ENCODE data around the gene WWC2. TPM values are rescaled to one million over a fixed set of nuclear protein-coding genes. Genes with fewer than 3 reads are reported as not detected.
"Not testable (repeated sequence)": the region's sequence is repeated elsewhere in the genome, so short reads cannot be mapped to it uniquely, and the experiment has no call there.

Gene WWC2
- polyA plus RNA-seq, 3 donors, result 54.0 to 71.8 (median 55.6) TPM

- DNase-seq (ENCODE audit: extremely low read depth in 1 of 11, low read depth in 9 of 11, low spot score in 4 of 11), result no peak
These were observed 82.0 kb downstream of the WWC2 start for GRCh38 chr4:183181081-183181480.

- DNase-seq (ENCODE audit: extremely low read depth in 1 of 11, low read depth in 9 of 11, low spot score in 4 of 11), result peak in 7 of 11 donors; percentile 40 to 71 (median 55)
These were observed 84.0 kb downstream of the WWC2 start for GRCh38 chr4:183182873-183183725.

DNA sequence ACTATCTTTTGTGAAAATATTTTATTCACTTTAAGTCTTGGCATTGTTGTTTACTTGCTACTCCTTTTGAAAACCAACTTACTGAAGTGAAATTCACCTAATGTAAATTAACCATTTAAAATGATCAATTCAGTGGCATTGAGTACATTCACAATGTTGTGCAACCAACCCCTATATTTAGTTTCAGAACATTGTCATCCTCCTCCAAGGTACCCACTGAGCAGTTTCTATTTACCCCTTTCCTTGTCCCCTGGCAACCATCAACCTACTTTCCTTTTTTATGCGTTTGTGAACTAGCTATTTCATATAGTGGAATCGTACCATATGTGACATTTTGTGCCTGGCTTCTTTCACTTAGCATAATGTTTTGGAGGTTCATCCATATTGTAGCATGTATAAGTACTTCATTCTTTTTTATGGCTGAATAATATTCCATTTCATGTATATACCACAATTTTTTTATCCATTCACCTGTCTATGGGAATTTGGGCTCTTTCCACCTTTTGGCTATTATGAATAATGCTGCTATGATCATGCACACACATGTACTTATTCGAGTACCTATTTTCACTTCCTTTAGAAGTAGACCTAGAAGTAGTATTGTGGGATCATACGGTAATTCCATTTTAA is 85.0 kb downstream of the WWC2 start:
- no peak for DNase-seq (ENCODE audit: extremely low read depth in 1 of 11, low read depth in 9 of 11, low spot score in 4 of 11)

DNA sequence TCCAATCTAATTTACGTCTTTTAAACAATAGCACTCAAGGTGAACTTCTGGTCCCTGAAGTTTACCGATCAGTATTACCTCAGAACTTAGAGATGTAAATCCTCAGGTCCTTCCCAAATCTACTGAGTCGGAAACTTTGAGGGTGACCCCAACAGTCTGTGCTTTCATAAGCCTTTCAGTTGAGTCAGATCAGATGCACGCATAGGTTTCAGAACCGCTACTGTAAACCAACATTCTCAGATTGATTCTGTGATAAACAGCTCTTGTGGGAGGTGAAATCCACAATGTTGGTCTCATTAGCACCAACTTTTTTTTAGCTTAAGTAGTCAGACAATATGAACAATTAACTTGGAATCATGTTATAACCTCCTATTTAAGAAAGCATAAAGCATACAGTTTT is 86.0 kb downstream of the WWC2 start:
- no peak for DNase-seq (ENCODE audit: extremely low read depth in 1 of 11, low read depth in 9 of 11, low spot score in 4 of 11)

DNA sequence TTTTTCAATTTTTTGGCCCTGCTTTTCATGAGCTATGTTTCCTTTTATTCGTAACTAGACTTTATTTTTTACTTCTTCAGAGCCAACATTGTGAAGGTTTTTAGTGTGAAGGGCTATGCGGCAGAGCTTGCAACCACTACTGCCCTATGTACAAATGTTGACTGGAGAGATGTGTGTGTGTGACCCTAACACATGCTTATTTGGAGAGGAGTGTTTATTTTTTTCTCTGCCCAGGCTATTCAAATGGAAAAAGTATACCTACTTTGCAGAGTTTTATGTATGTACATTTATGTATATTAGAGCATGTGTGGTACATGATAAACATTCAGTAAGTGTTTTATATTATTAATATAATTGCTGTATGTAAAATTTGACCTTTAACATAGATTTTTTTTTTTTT is 86.5 kb downstream of the WWC2 start:
- no peak for DNase-seq (ENCODE audit: extremely low read depth in 1 of 11, low read depth in 9 of 11, low spot score in 4 of 11)

DNA sequence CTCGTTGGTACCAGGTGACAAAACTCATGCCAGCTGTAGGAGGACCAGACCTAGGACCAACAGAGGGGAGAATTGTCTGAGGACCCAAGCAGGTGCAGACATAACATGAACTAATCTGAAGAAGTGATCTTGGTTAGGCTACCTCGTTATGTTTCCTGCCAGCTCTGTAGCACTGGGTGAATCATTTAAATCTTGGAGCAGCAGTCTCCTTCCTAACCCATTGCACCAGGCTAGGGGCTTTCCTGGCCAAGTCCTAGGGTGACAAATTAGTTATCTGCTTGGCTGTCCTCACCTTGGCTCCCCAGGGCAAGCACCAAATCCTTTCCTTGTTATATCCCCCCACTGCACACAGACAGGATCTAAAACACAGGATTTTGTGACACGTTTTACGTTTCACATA is 87.8 kb downstream of the WWC2 start:
- no peak for DNase-seq (ENCODE audit: extremely low read depth in 1 of 11, low read depth in 9 of 11, low spot score in 4 of 11)

DNA sequence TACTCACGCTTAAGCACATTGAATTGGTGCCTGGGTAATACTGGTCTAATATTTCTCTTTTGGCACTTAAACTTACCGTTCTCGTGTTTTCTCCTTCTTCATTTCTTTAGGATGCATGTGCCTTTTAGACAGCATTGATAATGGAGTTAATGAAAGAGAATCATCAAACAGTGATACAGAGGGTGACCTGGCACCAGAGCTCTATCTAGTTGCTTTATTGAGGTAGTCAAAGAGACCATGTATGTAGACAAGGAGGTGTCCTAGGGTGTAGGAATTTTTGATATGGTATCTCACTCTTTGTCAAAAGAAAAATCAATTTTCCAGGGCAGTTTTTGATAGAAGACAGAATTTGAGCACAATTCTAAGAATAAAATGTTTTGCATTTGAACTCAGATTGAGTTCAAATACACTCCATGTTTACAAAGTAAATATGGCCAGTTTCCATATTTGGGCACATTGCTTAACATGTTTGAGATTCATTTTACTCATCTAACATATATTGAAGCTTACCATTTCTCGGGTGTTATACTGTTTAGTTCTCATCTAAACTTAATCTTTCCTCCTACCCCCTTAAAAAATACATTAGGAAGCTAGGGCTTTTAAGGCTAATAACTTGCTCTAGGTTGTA is 92.0 kb downstream of the WWC2 start:
- no peak for DNase-seq (ENCODE audit: extremely low read depth in 1 of 11, low read depth in 9 of 11, low spot score in 4 of 11)

GRCh38 chr4:183191630-183192029 is 92.6 kb downstream of the WWC2 start:
- no peak for DNase-seq (ENCODE audit: extremely low read depth in 1 of 11, low read depth in 9 of 11, low spot score in 4 of 11)

DNA sequence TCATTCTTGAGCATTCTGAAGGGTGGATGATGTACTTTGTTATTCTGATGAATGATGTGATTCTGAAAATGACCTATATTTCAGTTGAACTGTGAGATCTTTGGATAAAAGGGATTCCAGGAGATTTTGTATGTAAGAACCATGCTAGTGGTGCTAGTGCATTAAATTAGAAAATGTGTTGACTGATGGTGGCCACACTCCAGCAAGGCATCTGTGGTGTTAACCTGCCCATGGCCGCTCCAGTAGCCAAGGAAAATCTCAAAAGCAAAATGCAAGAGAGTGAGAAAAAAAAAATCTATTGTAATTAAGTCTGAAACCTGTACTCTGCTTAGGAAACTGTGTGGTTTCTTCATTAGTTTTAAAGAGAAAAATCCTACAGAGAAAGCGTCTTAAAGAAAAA is 93.5 kb downstream of the WWC2 start:
- DNase-seq (ENCODE audit: extremely low read depth in 1 of 11, low read depth in 9 of 11, low spot score in 4 of 11), result no peak

DNA sequence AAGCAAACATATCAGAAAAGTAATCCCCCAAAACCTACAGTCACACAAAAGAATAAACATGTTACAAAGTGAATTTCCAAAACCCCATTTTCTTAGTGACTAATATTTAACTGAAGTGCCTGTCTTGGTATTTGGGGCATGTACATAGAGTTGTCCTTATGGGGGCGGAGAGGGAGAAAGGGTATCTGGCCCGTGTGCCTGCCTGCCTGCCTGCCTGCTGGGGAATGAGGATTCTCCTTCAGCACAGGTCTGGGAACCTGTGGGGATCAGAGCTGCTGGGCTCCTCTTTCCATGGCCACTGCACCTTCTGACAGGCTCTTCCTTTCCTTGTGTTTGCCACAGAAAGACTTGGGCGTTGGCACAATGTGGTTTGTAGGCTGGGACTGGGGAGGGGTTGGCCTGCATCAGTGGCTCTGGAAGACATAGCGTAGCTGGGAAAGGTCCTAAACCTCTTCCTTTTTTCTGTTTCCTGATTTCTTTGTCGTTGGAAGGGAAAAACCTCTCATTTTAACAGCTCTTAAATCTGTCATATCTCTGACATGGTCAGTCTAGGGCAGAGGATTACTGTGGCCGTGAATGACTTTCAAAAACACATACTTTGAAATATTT is 94.8 kb downstream of the WWC2 start:
- not testable (repeated sequence) for DNase-seq (ENCODE audit: extremely low read depth in 1 of 11, low read depth in 9 of 11, low spot score in 4 of 11)

GRCh38 chr4:183195534-183195933 is 96.5 kb downstream of the WWC2 start:
- DNase-seq (ENCODE audit: extremely low read depth in 1 of 11, low read depth in 9 of 11, low spot score in 4 of 11), result no peak

DNA sequence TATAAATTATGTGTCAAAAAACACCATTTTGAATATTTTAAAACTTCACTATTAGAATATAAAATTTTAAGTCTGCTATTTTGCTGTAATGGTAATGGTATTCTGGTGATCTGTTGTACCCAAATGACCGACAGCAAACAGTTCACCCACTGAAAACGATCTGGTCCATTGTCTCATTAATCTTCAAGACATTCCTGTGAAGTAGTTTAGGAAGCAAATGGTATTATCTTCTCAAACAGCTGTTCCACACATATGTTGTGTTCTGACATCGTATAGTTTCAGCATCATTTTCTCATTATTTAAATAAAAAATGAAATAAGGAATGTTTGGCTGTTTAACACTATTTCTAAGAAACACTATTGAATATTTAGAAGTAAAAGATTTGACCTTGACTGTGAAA is 98.1 kb downstream of the WWC2 start:
- DNase-seq (ENCODE audit: extremely low read depth in 1 of 11, low read depth in 9 of 11, low spot score in 4 of 11), result no peak

- no peak for DNase-seq (ENCODE audit: extremely low read depth in 1 of 11, low read depth in 9 of 11, low spot score in 4 of 11)
These were observed 101.4 kb downstream of the WWC2 start for GRCh38 chr4:183200453-183200852.

DNA sequence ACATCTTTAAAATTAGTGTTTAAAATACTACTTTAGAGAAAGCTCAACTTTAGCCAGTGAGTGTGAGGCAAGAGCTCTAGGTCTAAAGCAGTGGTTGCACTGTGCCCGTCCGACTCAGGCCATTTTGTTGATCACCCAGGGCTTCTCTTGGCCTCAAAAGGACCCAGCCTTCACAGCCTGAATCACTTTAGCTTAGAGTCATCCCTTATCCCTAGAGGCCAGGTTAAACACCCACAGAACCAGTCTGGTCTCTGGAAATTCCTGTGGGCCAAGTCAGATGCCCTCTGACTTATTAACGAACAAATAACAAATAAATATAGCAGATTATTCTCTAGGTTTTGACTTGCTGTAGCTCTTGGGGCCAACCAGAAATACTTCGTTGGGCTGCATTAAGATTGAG is 102.3 kb downstream of the WWC2 start:
- no peak for DNase-seq (ENCODE audit: extremely low read depth in 1 of 11, low read depth in 9 of 11, low spot score in 4 of 11)

DNA sequence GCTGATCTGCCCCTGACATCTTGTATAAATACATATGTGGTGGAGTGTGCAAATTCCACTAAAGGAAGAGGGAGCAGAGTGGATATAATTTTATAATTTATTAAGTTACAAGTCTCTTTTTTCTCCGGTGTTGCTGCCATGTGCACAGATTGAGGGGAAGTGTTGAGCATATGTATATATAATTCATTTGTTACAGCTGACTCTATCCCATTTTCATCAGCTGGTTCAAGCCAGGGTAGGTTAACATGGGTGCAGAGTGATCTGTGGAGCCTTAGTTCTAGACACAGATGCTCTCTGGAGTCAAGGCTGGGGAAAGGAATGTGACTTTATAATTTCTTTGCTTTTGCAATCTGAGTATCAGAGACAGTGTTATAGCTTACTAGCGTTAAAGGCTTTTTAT is 103.5 kb downstream of the WWC2 start:
- no peak for DNase-seq (ENCODE audit: extremely low read depth in 1 of 11, low read depth in 9 of 11, low spot score in 4 of 11)

DNA sequence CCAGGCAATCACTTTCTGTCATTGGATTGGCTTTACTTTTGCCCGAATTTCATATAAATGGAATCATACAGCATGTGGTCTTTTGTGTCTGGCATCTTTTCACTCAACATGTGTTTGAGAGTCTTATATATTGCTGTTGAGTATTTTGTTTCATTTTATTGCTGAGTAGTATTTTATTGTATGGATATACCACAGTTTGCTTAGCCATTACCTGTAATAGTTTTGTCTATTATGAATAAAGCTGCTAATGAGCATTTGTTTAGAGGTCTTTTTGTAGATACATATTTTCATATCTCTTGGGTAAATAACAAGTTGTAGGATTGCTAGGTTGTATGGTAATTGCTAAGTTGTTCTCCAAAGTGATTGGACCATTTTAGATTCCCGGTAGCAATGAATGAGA is 105.7 kb downstream of the WWC2 start:
- no peak for DNase-seq (ENCODE audit: extremely low read depth in 1 of 11, low read depth in 9 of 11, low spot score in 4 of 11)

DNA sequence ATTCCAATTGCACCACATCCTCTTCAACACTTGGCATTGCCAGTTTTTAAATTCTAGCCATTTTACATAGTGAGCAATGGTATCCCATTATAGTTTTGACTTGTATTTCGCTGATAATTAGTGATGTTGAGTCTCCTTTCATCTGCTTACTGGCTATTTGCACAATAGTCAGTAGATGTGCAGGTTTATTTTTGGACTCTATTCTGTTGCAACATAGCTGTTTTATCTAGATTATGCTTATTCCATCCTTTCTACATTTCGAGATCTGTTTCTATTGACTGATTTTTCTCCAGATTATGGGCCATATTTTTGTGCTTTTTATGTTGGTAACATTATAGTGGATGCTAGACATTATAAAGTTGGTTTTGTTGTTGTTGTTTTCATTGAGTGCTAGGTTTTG is 106.1 kb downstream of the WWC2 start:
- no peak for DNase-seq (ENCODE audit: extremely low read depth in 1 of 11, low read depth in 9 of 11, low spot score in 4 of 11)

GRCh38 chr4:183205709-183206108 is 106.7 kb downstream of the WWC2 start:
- DNase-seq (ENCODE audit: extremely low read depth in 1 of 11, low read depth in 9 of 11, low spot score in 4 of 11), result peak in 10 of 11 donors; percentile 21 to 63 (median 35)

DNA sequence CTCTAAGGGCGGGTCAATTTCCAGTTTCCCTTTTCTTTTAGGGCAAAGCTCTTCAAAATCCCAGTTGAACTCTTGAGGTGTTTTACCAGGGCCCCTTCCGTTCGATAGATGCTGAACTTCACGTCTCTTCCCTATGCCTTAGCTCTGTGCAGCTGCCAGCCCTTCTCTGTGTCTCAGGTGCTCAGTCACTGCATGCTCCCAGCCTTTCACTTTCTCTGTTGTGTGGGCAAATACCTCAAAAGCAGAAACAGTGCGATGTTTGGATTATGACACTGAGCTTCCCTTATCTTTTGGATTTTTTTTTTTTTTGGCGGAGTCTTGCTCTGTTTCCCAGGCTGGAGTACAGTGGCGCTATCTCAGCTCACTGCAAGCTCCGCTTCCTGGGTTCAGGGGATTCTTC is 112.5 kb downstream of the WWC2 start:
- no peak for DNase-seq (ENCODE audit: extremely low read depth in 1 of 11, low read depth in 9 of 11, low spot score in 4 of 11)

DNA sequence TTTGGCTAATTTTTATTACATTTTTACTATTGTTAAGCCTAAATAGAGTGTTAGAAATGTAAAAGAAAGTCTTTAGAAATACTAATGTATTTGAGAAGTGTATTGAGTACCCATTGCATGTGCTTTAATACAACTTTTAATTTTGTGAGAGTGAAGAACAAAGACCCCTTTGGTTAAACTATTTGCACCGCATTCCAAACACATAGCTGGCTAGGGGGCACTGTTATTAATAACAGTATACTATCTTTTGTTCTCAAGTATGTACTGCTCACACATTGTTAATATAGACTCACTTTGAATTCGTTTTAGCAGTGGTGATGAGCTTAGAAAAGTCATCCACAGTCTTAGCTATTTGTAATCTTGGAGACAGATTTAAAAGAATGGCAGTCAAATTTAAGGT is 114.9 kb downstream of the WWC2 start:
- no peak for DNase-seq (ENCODE audit: extremely low read depth in 1 of 11, low read depth in 9 of 11, low spot score in 4 of 11)

Data from renal cortex interstitium (tissue), 11 donors.